ENCODE data around the gene SRCAP.

DNA sequence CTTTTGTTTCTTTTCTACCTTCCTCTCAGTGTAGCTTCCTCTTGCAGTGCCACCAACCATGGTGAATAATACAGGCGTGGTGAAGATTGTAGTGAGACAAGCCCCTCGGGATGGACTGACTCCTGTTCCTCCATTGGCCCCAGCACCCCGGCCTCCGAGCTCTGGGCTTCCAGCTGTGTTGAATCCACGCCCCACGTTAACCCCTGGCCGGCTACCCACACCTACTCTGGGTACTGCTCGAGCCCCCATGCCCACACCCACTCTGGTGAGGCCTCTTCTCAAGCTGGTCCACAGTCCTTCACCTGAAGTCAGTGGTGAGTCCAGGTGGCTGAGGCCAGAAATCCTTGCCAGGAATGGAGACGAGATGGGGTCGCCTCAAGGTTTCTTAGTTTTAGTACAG is 23.9 kb downstream of the SRCAP start:
- TF ChIP-seq, protein P1, sequence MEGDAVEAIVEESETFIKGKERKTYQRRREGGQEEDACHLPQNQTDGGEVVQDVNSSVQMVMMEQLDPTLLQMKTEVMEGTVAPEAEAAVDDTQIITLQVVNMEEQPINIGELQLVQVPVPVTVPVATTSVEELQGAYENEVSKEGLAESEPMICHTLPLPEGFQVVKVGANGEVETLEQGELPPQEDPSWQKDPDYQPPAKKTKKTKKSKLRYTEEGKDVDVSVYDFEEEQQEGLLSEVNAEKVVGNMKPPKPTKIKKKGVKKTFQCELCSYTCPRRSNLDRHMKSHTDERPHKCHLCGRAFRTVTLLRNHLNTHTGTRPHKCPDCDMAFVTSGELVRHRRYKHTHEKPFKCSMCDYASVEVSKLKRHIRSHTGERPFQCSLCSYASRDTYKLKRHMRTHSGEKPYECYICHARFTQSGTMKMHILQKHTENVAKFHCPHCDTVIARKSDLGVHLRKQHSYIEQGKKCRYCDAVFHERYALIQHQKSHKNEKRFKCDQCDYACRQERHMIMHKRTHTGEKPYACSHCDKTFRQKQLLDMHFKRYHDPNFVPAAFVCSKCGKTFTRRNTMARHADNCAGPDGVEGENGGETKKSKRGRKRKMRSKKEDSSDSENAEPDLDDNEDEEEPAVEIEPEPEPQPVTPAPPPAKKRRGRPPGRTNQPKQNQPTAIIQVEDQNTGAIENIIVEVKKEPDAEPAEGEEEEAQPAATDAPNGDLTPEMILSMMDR (IDR thresholded peaks at IDR 0.05): no peak
- TF ChIP-seq POLR2A (IDR thresholded peaks at IDR 0.05) (no peak), POLR2AphosphoS5 (IDR thresholded peaks at IDR 0.05) (no peak), EP300 (IDR thresholded peaks at IDR 0.05) (no peak)

All from stomach (tissue), 4 donors.